K562 (cell line): ENCODE data around the gene CDYL2. TPM values are rescaled to one million over a fixed set of nuclear protein-coding genes. Genes with fewer than 3 reads are reported as not detected.

Experiments
- ATAC-seq: fragments of 200-7000 bp; cut with Tn5 transposase; 3 replicates; pipeline ENCODE4 v1.9.1; 2020; ENCODE audit warnings: moderate library complexity
- BruUV-seq: library from RNA; stranded (reverse); fragments of 400-500 nt; replicated peaks from 2 replicates; lab custom pipeline; 2021; lab: Mats Ljungman, UMichigan
- CTCF ChIA-PET: fragments of 300-600 bp; formaldehyde crosslinking; extraction: SDS; loops from one replicate; lab custom pipeline; 2021; ENCODE audit warnings: low intra/inter-chr PET ratio; lab: Yijun Ruan, JAX
- POLR2A ChIA-PET: fragments of 300-600, 350-650 bp; sonication (Branson Sonifier 250); formaldehyde crosslinking; extraction: SDS; loops from one replicate; lab custom pipeline; 2021; ENCODE audit warnings: antibody characterized with exemption, inconsistent platforms; lab: Yijun Ruan, JAX
- DNase-seq, 4 experiments: peaks; one replicate each; pipeline versions ENCODE4 v3.0.0 to v3.0.0-alpha.2; 2011 to 2018; ENCODE audit warnings: low spot score in 3 of 4, mixed read lengths in 3 of 4; ENCODE audit errors: extremely low read depth in 1 of 4
- FAIRE-seq: peaks from 2 replicates; lab custom pipeline; 2011; peaks lifted over from hg19 to GRCh38; lab: Jason Lieb, UNC
- H2AFZ ChIP-seq: 2 replicates; pipeline ENCODE4 v1.6.0; 2011; ENCODE audit warnings: low read depth, low read length, control low read depth, inconsistent platforms
- H3K27ac ChIP-seq: fragments of 200-600 bp; 3 replicates; pipeline ENCODE4 v1.8.0; 2011; ENCODE audit warnings: low read depth, mild to moderate bottlenecking, control low read depth, inconsistent platforms, low read length, moderate library complexity, mixed read lengths; ENCODE audit errors: extremely low read depth
- H3K27me3 ChIP-seq, 2 experiments: fragments of 300-600 bp in 1 of 2; 2 replicates in 1 of 2; 3 replicates in 1 of 2; pipeline versions ENCODE4 v1.6.0 to v1.8.0; 2011; ENCODE audit warnings: inconsistent platforms in 2 of 2, low read length in 2 of 2, mild to moderate bottlenecking in 1 of 2, mixed read lengths in 1 of 2, moderate library complexity in 1 of 2; ENCODE audit not compliant: control insufficient read depth in 2 of 2, insufficient read depth in 2 of 2
- H3K36me3 ChIP-seq: fragments of 300-600 bp; 3 replicates; pipeline ENCODE4 v1.8.0; 2011; ENCODE audit warnings: mild to moderate bottlenecking, low read length, inconsistent platforms; ENCODE audit not compliant: control insufficient read depth, insufficient read depth
- H3K4me1 ChIP-seq, 2 experiments: fragments of 200-600 bp in 1 of 2; replicated peaks in 1 of 2; 2 replicates in 1 of 2; 3 replicates in 1 of 2; pipeline versions ENCODE4 v1.5.1 to v1.8.0; 2011; ENCODE audit warnings: inconsistent platforms in 2 of 2, low read length in 2 of 2, mild to moderate bottlenecking in 1 of 2, mixed read lengths in 1 of 2, moderate library complexity in 1 of 2; ENCODE audit not compliant: control insufficient read depth in 2 of 2, insufficient read depth in 2 of 2
- H3K4me2 ChIP-seq: 2 replicates; pipeline ENCODE4 v1.6.1; 2011; ENCODE audit warnings: low read length, control low read depth, inconsistent platforms, mixed read lengths; ENCODE audit not compliant: insufficient read depth
- H3K4me3 ChIP-seq: fragments of 200-600 bp; sonication (generic), shearing (Covaris generic); 2 replicates; pipeline ENCODE4 v1.5.1; 2016; ENCODE audit warnings: control low read depth, inconsistent platforms
- H3K79me2 ChIP-seq: fragments of 200-600 bp; 3 replicates; pipeline ENCODE4 v1.8.0; 2011; ENCODE audit warnings: low read length, inconsistent platforms; ENCODE audit not compliant: control insufficient read depth, insufficient read depth
- H3K9ac ChIP-seq, 2 experiments: 2 replicates each; pipeline versions ENCODE4 v1.6.0 to v1.6.1; 2011; ENCODE audit warnings: low read depth in 2 of 2, low read length in 2 of 2, control low read depth in 1 of 2, inconsistent platforms in 1 of 2, mild to moderate bottlenecking in 1 of 2, mixed read lengths in 1 of 2; ENCODE audit not compliant: insufficient read depth in 1 of 2
- H3K9me1 ChIP-seq: one replicate; pipeline ENCODE4 v1.6.0; 2011; ENCODE audit warnings: inconsistent platforms, mild to moderate bottlenecking, low read length, moderate library complexity; ENCODE audit not compliant: control insufficient read depth, insufficient read depth
- H3K9me3 ChIP-seq: replicated peaks from 2 replicates; pipeline ENCODE4 v1.5.1; 2011; ENCODE audit warnings: low read depth, low read length, inconsistent platforms; ENCODE audit not compliant: control insufficient read depth, insufficient read depth
- H4K20me1 ChIP-seq: replicated peaks from 2 replicates; pipeline ENCODE4 v1.6.1; 2011; ENCODE audit warnings: low read length, inconsistent platforms, mixed read lengths; ENCODE audit not compliant: control insufficient read depth, insufficient read depth
- BCLAF1 ChIP-seq, 2 experiments: fragments of 450-650 bp in 1 of 2; IDR thresholded peaks; 2 replicates each; pipeline ENCODE4 v1.6.1; 2011 to 2017; ENCODE audit warnings: low read depth in 2 of 2, antibody characterized with exemption in 1 of 2, borderline replicate concordance in 1 of 2, low read length in 1 of 2, mild to moderate bottlenecking in 1 of 2, mixed read lengths in 1 of 2; ENCODE audit not compliant: control insufficient read depth in 1 of 2
- CAMTA2 ChIP-seq: fragments of 250-450 bp; sonication (Bioruptor Pico); conservative IDR thresholded peaks from 2 replicates; pipeline ENCODE4 v1.5.1; 2022
- CREB1 ChIP-seq, 2 experiments: sonication (generic) in 1 of 2; formaldehyde crosslinking in 1 of 2; IDR thresholded peaks; 2 replicates each; pipeline versions ENCODE4 v1.6.1 to v1.8.0; 2012 to 2022; ENCODE audit warnings: inconsistent platforms in 1 of 2, mild to moderate bottlenecking in 1 of 2, missing genetic modification reagents in 1 of 2, moderate library complexity in 1 of 2
- ERF ChIP-seq: fragments of 450-650 bp; formaldehyde crosslinking; IDR thresholded peaks from 2 replicates; pipeline ENCODE4 v1.4.0; 2020; ENCODE audit warnings: mild to moderate bottlenecking, mixed read lengths
- GABPA ChIP-seq: fragments of 200-800 bp; sonication (Bioruptor generic); conservative IDR thresholded peaks from 2 replicates; pipeline ENCODE4 v1.6.1; 2016; ENCODE audit warnings: low read depth, missing genetic modification characterization, missing compliant biosample characterization
- GTF2B ChIP-seq: IDR thresholded peaks from 2 replicates; pipeline ENCODE4 v1.6.1; 2011; ENCODE audit not compliant: insufficient read length; ENCODE audit errors: extremely low read depth
- MEIS2 ChIP-seq: fragments of 450-650 bp; IDR thresholded peaks from 2 replicates; pipeline ENCODE4 v1.6.1; 2014; ENCODE audit warnings: mild to moderate bottlenecking; ENCODE audit not compliant: partially characterized antibody
- PCBP1 ChIP-seq: fragments of 200-400 bp; formaldehyde crosslinking; IDR thresholded peaks from 2 replicates; pipeline ENCODE4 v1.6.1; 2018; ENCODE audit warnings: mild to moderate bottlenecking, low read depth, low read length; ENCODE audit not compliant: poor library complexity, severe bottlenecking
- PHB2 ChIP-seq: fragments of 450-650 bp; IDR thresholded peaks from 2 replicates; pipeline ENCODE4 v1.6.1; 2017; ENCODE audit warnings: low read depth
- SMAD1 ChIP-seq: fragments of 150-350 bp; IDR thresholded peaks from 2 replicates; pipeline ENCODE4 v1.6.1; 2014; ENCODE audit warnings: low read length, low read depth; ENCODE audit not compliant: partially characterized antibody
- SMARCB1 ChIP-seq: IDR thresholded peaks from 2 replicates; pipeline ENCODE4 v1.6.1; 2011; ENCODE audit warnings: improper control_type of control experiment, low read depth; ENCODE audit not compliant: insufficient read length
- SMARCE1 ChIP-seq: fragments of 450-650 bp; IDR thresholded peaks from 2 replicates; pipeline ENCODE4 v1.7.1; 2016; ENCODE audit warnings: mild to moderate bottlenecking
- THRB ChIP-seq: fragments of 450-650 bp; formaldehyde crosslinking; conservative IDR thresholded peaks from 2 replicates; pipeline ENCODE4 v1.4.0; 2022; ENCODE audit warnings: mild to moderate bottlenecking, missing genetic modification characterization
- ZBTB34 ChIP-seq: fragments of 250-450 bp; sonication (Bioruptor Pico); IDR thresholded peaks from 2 replicates; pipeline ENCODE4 v1.8.0; 2021; ENCODE audit warnings: mild to moderate bottlenecking, moderate library complexity
- ZNF134 ChIP-seq: fragments of 250-450 bp; sonication (Bioruptor Pico); conservative IDR thresholded peaks from 2 replicates; pipeline ENCODE4 v1.4.0; 2020
- ZNF354B ChIP-seq: fragments of 250-450 bp; sonication (Bioruptor Pico); IDR thresholded peaks from 2 replicates; pipeline ENCODE4 v1.4.0; 2020
- ZSCAN32 ChIP-seq: fragments of 450-650 bp; formaldehyde crosslinking; IDR thresholded peaks from 2 replicates; pipeline ENCODE4 v1.4.0; 2020; ENCODE audit warnings: mild to moderate bottlenecking, moderate library complexity
- WGBS: fragments of 100-300 bp; shearing (Covaris generic); methylation state at CpG from one replicate; pipeline ENCODE4 v1.1.6; 2016; ENCODE audit warnings: low coverage, mixed read lengths; ENCODE audit not compliant: insufficient coverage; ENCODE audit errors: missing lambda C conversion rate; 5-methylcytosine and 5-hydroxymethylcytosine counted together
- in situ Hi-C: fragments of 300-500 bp; cut with MboI; formaldehyde crosslinking; loops from 4 replicates; pipeline ENCODE4 v1.15.0; 2018; ENCODE audit warnings: inconsistent platforms, mixed read lengths
- intact Hi-C: fragments of 100-400 bp; cut with micrococcal nuclease; formaldehyde crosslinking; loops from 2 replicates; pipeline ENCODE4 v1.14.2; 2022
- polyA plus RNA-seq, 8 experiments: library from polyadenylated mRNA; depleted of rRNA in 4 of 8; stranded (reverse) in 5 of 8; unstranded in 3 of 8; fragments of >200 nt; fragmentation: Nextera tagmentation in 2 of 8; fragmentation: Illumina TruSeq in 1 of 8; extraction: Ambion mirVana in 2 of 8; extraction: Trizol in 1 of 8; gene quantifications; 2 replicates each; pipeline versions ENCODE4 v1.2.1 to v1.2.3, GENCODE V29; 2011 to 2014; ENCODE audit warnings: inconsistent platforms in 1 of 8, missing spikeins in 1 of 8
- total RNA-seq, 7 experiments: library from RNA; depleted of rRNA in 6 of 7; stranded (reverse); fragments of >200 nt in 6 of 7; fragmentation: Illumina TruSeq in 2 of 7; extraction: Trizol in 2 of 7; gene quantifications; 2 replicates each; pipeline versions ENCODE4 v1.2.1 to v1.2.3, GENCODE V29; 2011 to 2021; ENCODE audit warnings: low replicate concordance in 1 of 7

Gene CDYL2
- total and polyA plus RNA-seq, 9 of the 15 experiments (the other 6 are each of a cell fraction or from before 2014, with no cell fraction given): under 0.01 to 0.04 (median 0.01) TPM; not detected in 6

- ChIA-PET CTCF (no interaction called here), POLR2A (interaction anchor here (0.8 kb wide), 1 partner anchor 12 kb away, joined by 4 read pairs; no protein-coding TSS in a partner anchor)
Measured at GRCh38 chr16:80623376-80623775, 181.0 kb downstream of the CDYL2 start.

More at GRCh38 chr16:80623376-80623775, 181.0 kb downstream of the CDYL2 start:
- no peaks in the 10 kb centered on the region for H3K9me1 ChIP-seq
- TF ChIP-seq ZNF354B (CRISPR knock-in tag) (no peak), SMAD1 (no peak), ZBTB34 (CRISPR knock-in tag) (no peak), ZSCAN32 (CRISPR knock-in tag) (no peak), PCBP1 (no peak), GABPA (tag) (no peak), THRB (CRISPR knock-in tag) (no peak), ERF (CRISPR knock-in tag) (no peak), BCLAF1 (IDR thresholded peaks at IDR 0.05; ENCODE audit: borderline replicate concordance in 1 of 2, control insufficient read depth in 1 of 2, low read depth in 2 of 2, low read length in 1 of 2) (no peak), SMARCE1 (no peak), PHB2 (no peak), CREB1 (IDR thresholded peaks at IDR 0.05) (no peak), CREB1 (CRISPR knock-in tag; IDR thresholded peaks at IDR 0.05) (no peak), MEIS2 (no peak), SMARCB1 (no peak), GTF2B (no peak), ZNF134 (CRISPR knock-in tag) (no peak), CAMTA2 (no peak)
- TF ChIP-seq, all 486 proteins: peak for 0
- H3K9me3 ChIP-seq: no peaks in the 10 kb centered on the region
- H3K4me2 ChIP-seq: no peak overlapping the region
- no peaks in the 10 kb centered on the region for H3K4me1 ChIP-seq
- ATAC-seq (no peak), FAIRE-seq (no peak), DNase-seq (no peak)
- H3K79me2 ChIP-seq: no peaks in the 10 kb centered on the region
- H3K27me3 ChIP-seq: peaks cover 0 to 22% of the 10 kb centered on the region in 2 experiments; a peak in 1 of 5 replicates
- H2AFZ ChIP-seq: no peak overlapping the region
- H3K27ac ChIP-seq: no peak overlapping the region
- H4K20me1 ChIP-seq: no peaks in the 10 kb centered on the region
- WGBS: 2% methylated on average over 4 of the region's 4 CpGs
- no TSS peak for BruUV-seq
- H3K36me3 ChIP-seq: no peaks in the 10 kb centered on the region
- in situ Hi-C loops: no loop called here
- H3K9ac ChIP-seq: no peak overlapping the region
- no peak overlapping the region for H3K4me3 ChIP-seq
- intact Hi-C loops: no loop called here
